ENCODE results near the gene TNN.
"Not testable (repeated sequence)": the region's sequence is repeated elsewhere in the genome, so short reads cannot be mapped to it uniquely, and the experiment has no call there.

The TNN gene

DNA sequence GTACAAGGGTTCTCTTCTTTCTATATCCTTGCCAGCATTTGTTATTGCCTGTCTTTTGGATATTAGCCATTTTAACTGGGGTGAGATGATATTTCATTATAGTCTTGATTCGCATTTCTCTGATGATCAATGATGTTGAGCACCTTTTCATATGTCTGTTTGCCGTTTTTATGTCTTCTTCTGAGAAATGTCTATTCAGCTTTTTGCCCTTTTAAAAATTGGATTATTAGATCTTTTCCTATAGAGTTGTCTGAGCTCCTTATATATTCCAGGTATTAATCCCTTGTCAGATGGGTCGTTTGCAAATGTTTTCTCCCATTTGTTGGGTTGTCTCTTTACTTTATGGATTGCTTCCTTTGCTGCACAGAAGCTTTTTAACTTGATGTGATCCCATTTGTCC is 25.0 kb upstream of the TNN start:
- TF ChIP-seq GABPA (IDR thresholded peaks at IDR 0.05; ENCODE audit: low read depth), result no peak
- no peak for TF ChIP-seq SPI1 (IDR thresholded peaks at IDR 0.05; ENCODE audit: borderline replicate concordance, low read depth)
- no peak for TF ChIP-seq CTCF (IDR thresholded peaks at IDR 0.05; ENCODE audit: insufficient read depth, low read length)
- TF ChIP-seq POLR2AphosphoS5 (IDR thresholded peaks at IDR 0.05; ENCODE audit: low read depth), result no peak
- TF ChIP-seq, protein P1, sequence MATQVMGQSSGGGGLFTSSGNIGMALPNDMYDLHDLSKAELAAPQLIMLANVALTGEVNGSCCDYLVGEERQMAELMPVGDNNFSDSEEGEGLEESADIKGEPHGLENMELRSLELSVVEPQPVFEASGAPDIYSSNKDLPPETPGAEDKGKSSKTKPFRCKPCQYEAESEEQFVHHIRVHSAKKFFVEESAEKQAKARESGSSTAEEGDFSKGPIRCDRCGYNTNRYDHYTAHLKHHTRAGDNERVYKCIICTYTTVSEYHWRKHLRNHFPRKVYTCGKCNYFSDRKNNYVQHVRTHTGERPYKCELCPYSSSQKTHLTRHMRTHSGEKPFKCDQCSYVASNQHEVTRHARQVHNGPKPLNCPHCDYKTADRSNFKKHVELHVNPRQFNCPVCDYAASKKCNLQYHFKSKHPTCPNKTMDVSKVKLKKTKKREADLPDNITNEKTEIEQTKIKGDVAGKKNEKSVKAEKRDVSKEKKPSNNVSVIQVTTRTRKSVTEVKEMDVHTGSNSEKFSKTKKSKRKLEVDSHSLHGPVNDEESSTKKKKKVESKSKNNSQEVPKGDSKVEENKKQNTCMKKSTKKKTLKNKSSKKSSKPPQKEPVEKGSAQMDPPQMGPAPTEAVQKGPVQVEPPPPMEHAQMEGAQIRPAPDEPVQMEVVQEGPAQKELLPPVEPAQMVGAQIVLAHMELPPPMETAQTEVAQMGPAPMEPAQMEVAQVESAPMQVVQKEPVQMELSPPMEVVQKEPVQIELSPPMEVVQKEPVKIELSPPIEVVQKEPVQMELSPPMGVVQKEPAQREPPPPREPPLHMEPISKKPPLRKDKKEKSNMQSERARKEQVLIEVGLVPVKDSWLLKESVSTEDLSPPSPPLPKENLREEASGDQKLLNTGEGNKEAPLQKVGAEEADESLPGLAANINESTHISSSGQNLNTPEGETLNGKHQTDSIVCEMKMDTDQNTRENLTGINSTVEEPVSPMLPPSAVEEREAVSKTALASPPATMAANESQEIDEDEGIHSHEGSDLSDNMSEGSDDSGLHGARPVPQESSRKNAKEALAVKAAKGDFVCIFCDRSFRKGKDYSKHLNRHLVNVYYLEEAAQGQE (IDR thresholded peaks at IDR 0.05; ENCODE audit: insufficient replicate concordance, low read depth), result no peak
- H3K27me3 ChIP-seq (ENCODE audit: insufficient read depth, poor library complexity, severe bottlenecking), result no peaks in the 10 kb centered on the region
- H3K27ac ChIP-seq (replicated peaks), result no peak overlapping the region
- H3K4me3 ChIP-seq (replicated peaks; ENCODE audit: insufficient read depth, low read length), result no peak overlapping the region
- no peak for DNase-seq (ENCODE audit: low read depth in 1 of 2, low spot score in 1 of 2)

- Histone ChIP-seq H3K4me3 (replicated peaks; ENCODE audit: insufficient read depth, low read length) (no peak overlapping the region), H3K27me3 (ENCODE audit: insufficient read depth, poor library complexity, severe bottlenecking) (no peaks in the 10 kb centered on the region), H3K27ac (replicated peaks) (no peak overlapping the region)
- TF ChIP-seq SPI1 (IDR thresholded peaks at IDR 0.05; ENCODE audit: borderline replicate concordance, low read depth), result no peak
- TF ChIP-seq CTCF (IDR thresholded peaks at IDR 0.05; ENCODE audit: insufficient read depth, low read length), result no peak
- TF ChIP-seq, protein P1 (IDR thresholded peaks at IDR 0.05; ENCODE audit: insufficient replicate concordance, low read depth), result no peak
- TF ChIP-seq POLR2AphosphoS5 (IDR thresholded peaks at IDR 0.05; ENCODE audit: low read depth), result no peak
- no peak for TF ChIP-seq GABPA (IDR thresholded peaks at IDR 0.05; ENCODE audit: low read depth)
- no peak for DNase-seq (ENCODE audit: low read depth in 1 of 2, low spot score in 1 of 2)
Measured at GRCh38 chr1:175043824-175044223, 23.8 kb upstream of the TNN start.

GRCh38 chr1:175044591-175044990 is 23.0 kb upstream of the TNN start:
- H3K27me3 ChIP-seq (ENCODE audit: insufficient read depth, poor library complexity, severe bottlenecking); H3K27ac ChIP-seq (replicated peaks); H3K4me3 ChIP-seq (replicated peaks; ENCODE audit: insufficient read depth, low read length); DNase-seq (ENCODE audit: low read depth in 1 of 2, low spot score in 1 of 2): not testable (repeated sequence)

GRCh38 chr1:175045097-175045496 is 22.5 kb upstream of the TNN start:
- Histone ChIP-seq H3K4me3 (replicated peaks; ENCODE audit: insufficient read depth, low read length) (no peak overlapping the region), H3K27ac (replicated peaks) (no peak overlapping the region), H3K27me3 (ENCODE audit: insufficient read depth, poor library complexity, severe bottlenecking) (no peaks in the 10 kb centered on the region)
- TF ChIP-seq SPI1 (IDR thresholded peaks at IDR 0.05; ENCODE audit: borderline replicate concordance, low read depth), result no peak
- TF ChIP-seq CTCF (IDR thresholded peaks at IDR 0.05; ENCODE audit: insufficient read depth, low read length), result no peak
- no peak for TF ChIP-seq POLR2AphosphoS5 (IDR thresholded peaks at IDR 0.05; ENCODE audit: low read depth)
- TF ChIP-seq, protein P1 (IDR thresholded peaks at IDR 0.05; ENCODE audit: insufficient replicate concordance, low read depth), result no peak
- no peak for TF ChIP-seq GABPA (IDR thresholded peaks at IDR 0.05; ENCODE audit: low read depth)
- DNase-seq (ENCODE audit: low read depth in 1 of 2, low spot score in 1 of 2), result no peak

Measured in HL-60 (cell line).